ENCODE measurements around the gene HIRIP3. TPM values are rescaled to one million over a fixed set of nuclear protein-coding genes. Genes with fewer than 3 reads are reported as not detected.
"Not testable (repeated sequence)": the region's sequence is repeated elsewhere in the genome, so short reads cannot be mapped to it uniquely, and the experiment has no call there.

HIRIP3 gene
- polyA plus RNA-seq, 4 donors = 15.2 to 22.5 (median 16.6) TPM

GRCh38 chr16:29962344-29962994 is 32.9 kb downstream of the HIRIP3 start:
- DNase-seq (ENCODE audit: low read depth in 4 of 4, low spot score in 3 of 4) = no peak

- peak; percentile 86 to 95 (median 88) for DNase-seq (ENCODE audit: low read depth in 4 of 4, low spot score in 3 of 4)
Measured at GRCh38 chr16:29961479-29962343, 33.7 kb downstream of the HIRIP3 start, which contains the start of gene TMEM219. Gene TMEM219, plus strand, starts transcription at chr16:29962079. Its CDS starts 1,065 bp downstream, at chr16:29963144.

GRCh38 chr16:29961127-29961478 is 34.3 kb downstream of the HIRIP3 start:
- DNase-seq (ENCODE audit: low read depth in 4 of 4, low spot score in 3 of 4) = no peak

- not testable (repeated sequence) for DNase-seq (ENCODE audit: low read depth in 4 of 4, low spot score in 3 of 4)
Measured at GRCh38 chr16:29959821-29960220, 35.6 kb downstream of the HIRIP3 start.

- no peak for DNase-seq (ENCODE audit: low read depth in 4 of 4, low spot score in 3 of 4)
Measured at GRCh38 chr16:29959293-29959692, 36.1 kb downstream of the HIRIP3 start.

- no peak for DNase-seq (ENCODE audit: low read depth in 4 of 4, low spot score in 3 of 4)
Measured at GRCh38 chr16:29958756-29959155, 36.7 kb downstream of the HIRIP3 start.

GRCh38 chr16:29951625-29952365 is 43.6 kb downstream of the HIRIP3 start:
- no peak for DNase-seq (ENCODE audit: low read depth in 4 of 4, low spot score in 3 of 4)

- no peak for DNase-seq (ENCODE audit: low read depth in 4 of 4, low spot score in 3 of 4)
Measured at GRCh38 chr16:29950806-29951461, 44.5 kb downstream of the HIRIP3 start.

- no peak for DNase-seq (ENCODE audit: low read depth in 4 of 4, low spot score in 3 of 4)
Measured at GRCh38 chr16:29947897-29948296, 47.5 kb downstream of the HIRIP3 start.

GRCh38 chr16:29943846-29944799 is 51.3 kb downstream of the HIRIP3 start:
- peak in 3 of 4 donors; percentile 61 to 81 (median 80) for DNase-seq (ENCODE audit: low read depth in 4 of 4, low spot score in 3 of 4)

Other genes with a start within 250 kb of the HIRIP3 start
- under 1 TPM; 0.19 to 0.28 (median 0.22) TPM for gene C16orf54, start 249.6 kb downstream of the HIRIP3 start, polyA plus RNA-seq (ENCODE audit: insufficient read length in 4 of 4)
- under 1 TPM in 1 of 4 donors, not detected in 3; 0.01 TPM for gene ZG16, start 217.4 kb downstream of the HIRIP3 start, polyA plus RNA-seq (ENCODE audit: insufficient read length in 4 of 4)
- 10 to 100 TPM; 65.2 to 77.7 (median 67.6) TPM for gene KIF22, start 204.9 kb downstream of the HIRIP3 start, polyA plus RNA-seq (ENCODE audit: insufficient read length in 4 of 4)
- gene MAZ, start 189.1 kb downstream of the HIRIP3 start, polyA plus RNA-seq (ENCODE audit: insufficient read length in 4 of 4) = 100 to 1,000 TPM; 273 to 344 (median 293) TPM
- gene PRRT2, start 183.4 kb downstream of the HIRIP3 start, polyA plus RNA-seq (ENCODE audit: insufficient read length in 4 of 4) = 10 to 100 TPM; 14.7 to 21.0 (median 17.1) TPM
- gene PAGR1, start 179.5 kb downstream of the HIRIP3 start, polyA plus RNA-seq (ENCODE audit: insufficient read length in 4 of 4) = 10 to 100 TPM; 33.9 to 46.9 (median 35.9) TPM
- 10 to 100 TPM; 17.7 to 23.6 (median 21.5) TPM for gene MVP, start 175.2 kb downstream of the HIRIP3 start, polyA plus RNA-seq (ENCODE audit: insufficient read length in 4 of 4)
- 100 to 1,000 TPM; 104 to 133 (median 112) TPM for gene CDIPT, start 132.4 kb downstream of the HIRIP3 start, polyA plus RNA-seq (ENCODE audit: insufficient read length in 4 of 4)
- 10 to 100 TPM; 11.3 to 13.7 (median 12.4) TPM for gene SEZ6L2, start 96.1 kb downstream of the HIRIP3 start, polyA plus RNA-seq (ENCODE audit: insufficient read length in 4 of 4)
- 1 to 10 TPM in 1 of 4 donors, under 1 TPM in 3; 0.60 to 1.2 (median 0.82) TPM for gene ASPHD1, start 95.1 kb downstream of the HIRIP3 start, polyA plus RNA-seq (ENCODE audit: insufficient read length in 4 of 4)
- 10 to 100 TPM; 12.5 to 18.4 (median 16.4) TPM for gene KCTD13, start 69.4 kb downstream of the HIRIP3 start, polyA plus RNA-seq (ENCODE audit: insufficient read length in 4 of 4)
- 100 to 1,000 TPM; 115 to 126 (median 116) TPM for gene TMEM219, start 33.5 kb downstream of the HIRIP3 start, polyA plus RNA-seq (ENCODE audit: insufficient read length in 4 of 4)
- gene TAOK2, start 21.7 kb downstream of the HIRIP3 start, polyA plus RNA-seq (ENCODE audit: insufficient read length in 4 of 4) = 10 to 100 TPM; 41.9 to 52.5 (median 43.5) TPM
- 10 to 100 TPM; 43.5 to 56.0 (median 48.6) TPM for gene INO80E, start 624 bp upstream of the HIRIP3 start, polyA plus RNA-seq (ENCODE audit: insufficient read length in 4 of 4)
- 1 to 10 TPM; 2.1 to 2.7 (median 2.5) TPM for gene DOC2A, start 15.4 kb upstream of the HIRIP3 start, polyA plus RNA-seq (ENCODE audit: insufficient read length in 4 of 4)
- not detected for gene C16orf92, start 27.6 kb upstream of the HIRIP3 start, polyA plus RNA-seq (ENCODE audit: insufficient read length in 4 of 4)
- gene TLCD3B, start 35.7 kb upstream of the HIRIP3 start, polyA plus RNA-seq (ENCODE audit: insufficient read length in 4 of 4) = 1 to 10 TPM in 1 of 4 donors, under 1 TPM in 3; 0.58 to 1.4 (median 0.81) TPM
- 100 to 1,000 TPM; 478 to 641 (median 500) TPM for gene ALDOA, start 70.1 kb upstream of the HIRIP3 start, polyA plus RNA-seq (ENCODE audit: insufficient read length in 4 of 4)
- gene PPP4C, start 80.4 kb upstream of the HIRIP3 start, polyA plus RNA-seq (ENCODE audit: insufficient read length in 4 of 4) = 100 to 1,000 TPM in 1 of 4 donors, 10 to 100 TPM in 3; 82.0 to 120 (median 90.5) TPM
- gene TBX6, start 96.3 kb upstream of the HIRIP3 start, polyA plus RNA-seq (ENCODE audit: insufficient read length in 4 of 4) = 1 to 10 TPM; 1.1 to 2.0 (median 1.2) TPM
- gene YPEL3, start 100.6 kb upstream of the HIRIP3 start, polyA plus RNA-seq (ENCODE audit: insufficient read length in 4 of 4) = 10 to 100 TPM; 56.7 to 78.4 (median 60.1) TPM
- gene GDPD3, start 117.9 kb upstream of the HIRIP3 start, polyA plus RNA-seq (ENCODE audit: insufficient read length in 4 of 4) = 10 to 100 TPM in 2 of 4 donors, 1 to 10 TPM in 2; 8.9 to 14.8 (median 12.2) TPM
- 10 to 100 TPM; 85.7 to 98.8 (median 92.2) TPM for gene MAPK3, start 127.6 kb upstream of the HIRIP3 start, polyA plus RNA-seq (ENCODE audit: insufficient read length in 4 of 4)
- gene CORO1A, start 188.0 kb upstream of the HIRIP3 start, polyA plus RNA-seq (ENCODE audit: insufficient read length in 4 of 4) = 10 to 100 TPM in 3 of 4 donors, 1 to 10 TPM in 1; 9.2 to 12.3 (median 11.2) TPM
- gene BOLA2B, start 198.0 kb upstream of the HIRIP3 start, polyA plus RNA-seq (ENCODE audit: insufficient read length in 4 of 4) = 10 to 100 TPM; 19.2 to 34.5 (median 23.0) TPM
- 10 to 100 TPM; 18.9 to 20.8 (median 20.1) TPM for gene SLX1A, start 198.3 kb upstream of the HIRIP3 start, polyA plus RNA-seq (ENCODE audit: insufficient read length in 4 of 4)
- gene SULT1A3, start 203.6 kb upstream of the HIRIP3 start, polyA plus RNA-seq (ENCODE audit: insufficient read length in 4 of 4) = 10 to 100 TPM in 2 of 4 donors, 1 to 10 TPM in 2; 4.1 to 12.8 (median 10.6) TPM